GM12865 (cell line): ENCODE data around the gene TMEM39B.
"Not testable (repeated sequence)": the region's sequence is repeated elsewhere in the genome, so short reads cannot be mapped to it uniquely, and the experiment has no call there.

ENCODE experiments used
- DNase-seq: peaks from one replicate; pipeline ENCODE4 v3.0.0; 2010; ENCODE audit warnings: low read depth
- H3K4me3 ChIP-seq: 2 replicates; pipeline ENCODE4 v1.5.1; 2011; ENCODE audit warnings: mild to moderate bottlenecking, low read depth, low read length, control low read depth
- TF ChIP-seq, protein P1 (sequence below): IDR thresholded peaks from 2 replicates; pipeline ENCODE4 v1.5.1; 2011; ENCODE audit warnings: low read length, control low read depth, low read depth, inconsistent platforms; ENCODE audit not compliant: insufficient read depth; ENCODE audit errors: missing control alignments

TMEM39B gene

GRCh38 chr1:32111789-32112188, 39.0 kb downstream of the TMEM39B start:
- no peak for DNase-seq
- TF ChIP-seq, protein P1, sequence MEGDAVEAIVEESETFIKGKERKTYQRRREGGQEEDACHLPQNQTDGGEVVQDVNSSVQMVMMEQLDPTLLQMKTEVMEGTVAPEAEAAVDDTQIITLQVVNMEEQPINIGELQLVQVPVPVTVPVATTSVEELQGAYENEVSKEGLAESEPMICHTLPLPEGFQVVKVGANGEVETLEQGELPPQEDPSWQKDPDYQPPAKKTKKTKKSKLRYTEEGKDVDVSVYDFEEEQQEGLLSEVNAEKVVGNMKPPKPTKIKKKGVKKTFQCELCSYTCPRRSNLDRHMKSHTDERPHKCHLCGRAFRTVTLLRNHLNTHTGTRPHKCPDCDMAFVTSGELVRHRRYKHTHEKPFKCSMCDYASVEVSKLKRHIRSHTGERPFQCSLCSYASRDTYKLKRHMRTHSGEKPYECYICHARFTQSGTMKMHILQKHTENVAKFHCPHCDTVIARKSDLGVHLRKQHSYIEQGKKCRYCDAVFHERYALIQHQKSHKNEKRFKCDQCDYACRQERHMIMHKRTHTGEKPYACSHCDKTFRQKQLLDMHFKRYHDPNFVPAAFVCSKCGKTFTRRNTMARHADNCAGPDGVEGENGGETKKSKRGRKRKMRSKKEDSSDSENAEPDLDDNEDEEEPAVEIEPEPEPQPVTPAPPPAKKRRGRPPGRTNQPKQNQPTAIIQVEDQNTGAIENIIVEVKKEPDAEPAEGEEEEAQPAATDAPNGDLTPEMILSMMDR: no peak

DNA sequence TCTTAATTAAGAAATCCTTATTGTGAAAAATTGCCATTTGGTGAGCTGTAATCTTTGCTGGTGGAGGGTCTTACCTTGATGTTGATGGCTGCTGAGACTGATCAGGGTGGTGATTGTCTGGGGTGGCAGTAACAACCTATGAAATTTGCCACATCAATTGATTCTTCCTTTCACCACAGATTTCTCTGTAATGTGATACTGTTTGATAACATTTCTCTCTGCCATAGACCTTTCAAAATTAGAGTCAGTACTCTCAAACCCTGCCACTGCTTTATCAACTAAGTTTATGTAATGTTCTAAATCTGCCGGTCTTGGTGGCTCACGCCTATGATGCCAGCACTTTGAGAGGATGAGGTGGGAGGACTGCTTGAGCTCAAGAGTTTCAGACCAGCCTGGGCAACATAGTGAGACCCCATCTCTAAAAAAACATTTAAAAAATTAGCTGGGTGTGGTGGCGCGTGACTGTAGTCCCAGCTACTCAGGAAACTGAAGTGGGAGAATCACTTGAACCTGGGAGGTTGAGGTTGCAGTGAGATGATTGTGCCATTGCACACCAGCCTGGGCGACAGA, 40.2 kb downstream of the TMEM39B start:
- H3K4me3 ChIP-seq: no peak overlapping the region
- DNase-seq: no peak
- TF ChIP-seq, protein P1: no peak

More at GRCh38 chr1:32111789-32112188, 39.0 kb downstream of the TMEM39B start:
- no peak overlapping the region for H3K4me3 ChIP-seq

DNA sequence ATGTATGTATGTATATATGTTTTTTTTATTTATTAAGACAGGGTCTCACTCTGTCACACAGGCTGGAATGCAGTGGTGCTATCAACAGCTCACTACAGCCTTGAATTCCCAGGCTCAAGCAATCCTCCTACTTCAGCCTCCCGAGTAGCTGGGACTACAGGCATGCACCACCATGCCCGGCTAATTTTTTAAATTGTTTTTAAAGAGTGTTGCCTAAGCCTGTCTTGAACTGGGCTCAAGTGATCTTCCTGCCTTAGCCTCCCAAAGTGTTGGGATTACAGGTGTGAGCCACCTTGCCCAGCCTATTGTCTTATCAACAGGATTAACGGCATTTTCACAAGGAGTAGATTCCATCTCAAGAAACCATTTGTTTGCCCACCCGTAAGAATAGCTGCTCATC, 40.7 kb downstream of the TMEM39B start:
- not testable (repeated sequence) for DNase-seq

GRCh38 chr1:32114420-32114819, 41.7 kb downstream of the TMEM39B start:
- TF ChIP-seq, protein P1: no peak
- no peak for DNase-seq
- no peak overlapping the region for H3K4me3 ChIP-seq

More for the DNA sequence above, 40.7 kb downstream of the TMEM39B start:
- not testable (repeated sequence) for H3K4me3 ChIP-seq

GRCh38 chr1:32115496-32115895, 42.8 kb downstream of the TMEM39B start:
- TF ChIP-seq, protein P1: no peak
- no peak for DNase-seq
- no peak overlapping the region for H3K4me3 ChIP-seq

GRCh38 chr1:32116531-32116930, 43.8 kb downstream of the TMEM39B start:
- DNase-seq: no peak
- H3K4me3 ChIP-seq: no peak overlapping the region
- TF ChIP-seq, protein P1: no peak

GRCh38 chr1:32122151-32122550, 49.4 kb downstream of the TMEM39B start:
- TF ChIP-seq, protein P1: no peak
- H3K4me3 ChIP-seq: no peak overlapping the region
- DNase-seq: no peak

- H3K4me3 ChIP-seq, DNase-seq: not testable (repeated sequence)
Measured at GRCh38 chr1:32123361-32123760, 50.6 kb downstream of the TMEM39B start.
